GM18870 (cell line): ENCODE measurements around the gene CD6.

Experiments
- ATAC-seq: cut with Tn5 transposase; IDR thresholded peaks from one replicate; pipeline ENCODE4 v1.9.1; 2021; ENCODE audit warnings: moderate library complexity; ENCODE audit not compliant: unreplicated experiment

Gene CD6

GRCh38 chr11:60971520-60971919 lies at the start of gene CD6:
TSS of gene CD6 (plus strand) at chr11:60971680. CDS start at chr11:60971866, 186 bp downstream.
- ATAC-seq = no peak

GRCh38 chr11:60921777-60922335 lies 49.6 kb upstream of the CD6 start:
- ATAC-seq = no peak

- no peak for ATAC-seq
Measured at GRCh38 chr11:60922906-60923305, 48.6 kb upstream of the CD6 start.

GRCh38 chr11:60923326-60923725 lies 48.2 kb upstream of the CD6 start:
- no peak for ATAC-seq

GRCh38 chr11:60923800-60924109 lies 47.7 kb upstream of the CD6 start:
- ATAC-seq = no peak

- no peak for ATAC-seq
Measured at GRCh38 chr11:60924110-60924905, 47.2 kb upstream of the CD6 start, which contains the start of gene TMEM132A. TSS of gene TMEM132A (plus strand) at chr11:60924460. CDS start at chr11:60924634, 174 bp downstream.

- no peak for ATAC-seq
Measured at GRCh38 chr11:60924906-60925853, 46.3 kb upstream of the CD6 start.

GRCh38 chr11:60925868-60926267 lies 45.6 kb upstream of the CD6 start:
- ATAC-seq = no peak

GRCh38 chr11:60926500-60926899 lies 45.0 kb upstream of the CD6 start:
- no peak for ATAC-seq

- no peak for ATAC-seq
Measured at GRCh38 chr11:60927061-60927592, 44.4 kb upstream of the CD6 start.

GRCh38 chr11:60927600-60927999 lies 43.9 kb upstream of the CD6 start:
- no peak for ATAC-seq

- ATAC-seq = no peak
Measured at GRCh38 chr11:60928563-60929001, 42.9 kb upstream of the CD6 start.

GRCh38 chr11:60929764-60930163 lies 41.7 kb upstream of the CD6 start:
- ATAC-seq = no peak

GRCh38 chr11:60930394-60930793 lies 41.1 kb upstream of the CD6 start:
- ATAC-seq = no peak

GRCh38 chr11:60931917-60932316 lies 39.6 kb upstream of the CD6 start:
- no peak for ATAC-seq

- no peak for ATAC-seq
Measured at GRCh38 chr11:60932605-60933356, 38.7 kb upstream of the CD6 start.

- no peak for ATAC-seq
Measured at GRCh38 chr11:60933416-60934123, 37.9 kb upstream of the CD6 start.

GRCh38 chr11:60934124-60934789 lies 37.2 kb upstream of the CD6 start:
- no peak for ATAC-seq
